Effector CD4-positive, alpha-beta T cell (primary cell): ENCODE measurements around the gene SCFD2.
"Not testable (repeated sequence)": the region's sequence is repeated elsewhere in the genome, so short reads cannot be mapped to it uniquely, and the experiment has no call there.

Source experiments
- DNase-seq: peaks from one replicate; pipeline ENCODE4 v3.0.0-alpha.2; 2020

Gene SCFD2

DNA sequence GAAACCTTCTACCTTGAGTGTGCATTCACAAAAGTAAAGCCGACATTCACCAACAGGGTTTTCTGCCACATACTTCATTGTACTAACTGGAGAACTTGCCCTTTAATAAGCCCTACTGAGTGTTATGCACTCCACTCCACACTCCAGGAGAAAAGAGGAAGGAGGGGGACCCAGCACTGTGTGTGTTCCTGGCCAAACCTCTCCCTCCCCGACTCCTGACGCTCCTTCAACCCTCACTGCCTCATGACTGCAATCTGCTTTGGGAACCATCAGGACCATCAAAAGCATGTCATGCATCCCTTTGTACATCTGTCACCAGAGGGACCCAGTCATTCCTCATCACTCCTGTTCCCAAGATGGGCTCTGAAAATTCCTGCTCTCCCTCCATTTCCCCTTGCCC lies 360.1 kb downstream of the SCFD2 start:
- DNase-seq = no peak

DNA sequence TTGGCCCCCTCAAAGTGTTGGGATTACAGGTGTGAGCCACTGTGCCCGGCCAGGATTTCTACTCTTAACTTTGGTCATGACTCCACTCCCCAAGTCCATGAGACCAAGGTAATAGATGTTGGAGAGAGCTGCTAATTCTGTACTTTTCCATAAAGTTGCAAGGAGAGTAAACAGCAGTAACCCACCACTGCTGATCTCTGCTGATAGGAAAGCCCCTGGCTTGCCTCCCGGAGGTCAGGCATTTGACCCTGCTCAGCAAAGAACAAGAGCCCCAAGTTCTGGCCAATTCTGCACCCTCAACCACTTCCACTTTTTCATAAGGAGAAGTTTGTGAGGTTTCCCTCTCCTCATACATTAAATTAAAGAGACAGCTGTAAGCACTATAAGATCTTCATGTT lies 360.7 kb downstream of the SCFD2 start:
- no peak for DNase-seq

DNA sequence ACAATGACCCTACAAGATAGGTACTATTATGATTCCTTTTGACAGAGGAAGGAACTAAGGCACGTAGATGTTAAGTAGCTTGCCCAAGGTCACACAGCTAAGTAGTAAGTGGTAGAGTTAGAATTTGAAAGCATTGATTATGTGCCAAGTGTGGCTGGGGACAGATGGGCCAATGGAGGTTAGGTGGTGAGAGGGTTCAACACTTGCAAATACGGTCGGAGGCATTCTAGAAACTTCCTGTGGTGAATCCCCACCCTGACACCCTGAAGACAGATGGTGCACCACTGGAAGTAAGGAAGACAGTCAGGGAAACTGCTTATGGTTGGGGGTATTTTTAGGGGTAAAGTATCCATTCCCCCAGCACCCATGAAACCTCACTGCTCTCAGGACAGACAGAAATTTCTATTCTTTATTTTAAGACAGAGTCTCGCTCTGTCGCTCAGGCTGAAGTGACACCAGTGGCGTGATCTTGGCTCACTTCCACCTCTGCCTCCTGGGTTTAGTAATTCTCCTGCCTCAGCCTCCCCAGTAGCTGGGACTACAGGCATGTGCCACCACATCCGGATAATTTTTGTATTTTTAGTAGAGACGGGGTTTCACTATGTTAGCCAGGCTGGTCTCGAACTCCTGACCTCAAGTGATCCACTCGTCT lies 361.2 kb downstream of the SCFD2 start:
- no peak for DNase-seq

DNA sequence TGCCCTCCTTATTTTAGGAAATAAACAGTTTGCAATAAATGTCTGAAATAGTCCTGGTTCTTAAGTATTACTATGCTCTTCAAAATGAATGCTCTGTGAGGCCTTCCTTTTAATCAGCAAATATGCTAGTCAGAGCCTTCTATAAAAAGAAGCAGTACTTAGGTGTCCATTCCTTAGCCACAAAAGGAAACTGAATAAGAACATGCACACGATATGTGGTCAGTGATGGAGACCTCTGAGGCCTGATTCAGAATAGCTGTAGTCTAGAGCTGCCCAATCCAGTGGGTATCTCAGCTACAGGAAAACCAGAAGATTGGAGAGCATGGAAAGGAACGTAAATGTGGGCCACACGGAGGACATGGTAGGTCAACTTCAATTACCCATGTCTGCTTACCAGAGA lies 361.9 kb downstream of the SCFD2 start:
- DNase-seq = no peak

DNA sequence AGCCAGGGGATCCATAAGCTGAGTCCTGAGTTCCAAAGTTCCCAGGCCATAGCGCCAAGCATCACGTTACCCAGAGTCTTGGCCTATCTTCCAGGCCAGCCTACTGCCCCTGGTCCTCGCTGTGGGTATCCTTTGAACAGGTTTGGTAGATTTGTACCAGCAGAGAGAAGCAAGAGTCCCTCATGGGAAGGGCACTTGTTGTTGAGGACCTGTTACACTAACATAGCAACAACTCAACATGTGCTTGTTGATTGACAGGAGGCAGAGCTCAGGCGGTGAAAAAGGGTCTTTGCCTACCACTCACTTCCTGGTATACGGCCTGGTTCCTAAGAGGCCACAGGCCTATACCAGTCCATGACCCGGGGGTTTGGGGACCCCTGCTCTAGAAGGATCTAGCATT lies 365.3 kb downstream of the SCFD2 start:
- no peak for DNase-seq

DNA sequence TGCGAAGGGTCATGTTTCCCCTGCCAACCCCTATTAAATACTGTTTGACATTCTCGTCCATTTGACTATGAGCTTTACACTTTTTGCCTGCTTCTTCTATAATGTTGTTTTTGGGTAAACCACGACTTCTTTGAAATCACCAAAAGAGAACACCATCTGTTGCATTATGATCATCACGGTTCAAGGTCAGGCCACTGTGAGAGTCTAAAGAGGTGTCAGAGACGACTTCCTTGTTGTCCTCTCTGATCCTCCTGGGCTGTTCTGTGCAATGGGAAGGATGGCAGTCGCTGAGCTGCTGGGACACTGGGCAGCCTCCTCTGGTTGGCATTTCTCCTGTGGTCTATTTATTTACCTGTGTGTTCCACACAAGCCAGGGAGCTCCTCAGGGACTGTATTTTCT lies 366.2 kb downstream of the SCFD2 start:
- no peak for DNase-seq

DNA sequence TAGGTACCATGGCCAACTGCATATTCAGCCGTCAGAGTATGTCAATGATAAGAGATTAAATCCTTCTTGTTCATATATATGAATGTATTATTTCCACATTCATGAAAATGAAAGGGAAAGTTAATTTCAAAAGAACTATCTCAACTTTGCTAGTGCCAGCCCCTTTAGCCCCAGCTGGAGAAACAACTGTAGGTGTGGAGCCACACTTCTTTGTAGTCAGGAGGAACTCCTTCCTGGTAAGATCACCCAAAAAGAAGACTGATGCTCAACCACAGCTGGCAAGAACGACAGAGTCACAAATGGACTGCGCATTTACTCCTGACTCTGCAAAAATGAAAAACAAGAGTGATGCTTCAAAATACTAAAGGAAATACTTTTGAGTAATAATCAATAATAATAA lies 367.4 kb downstream of the SCFD2 start:
- no peak for DNase-seq

DNA sequence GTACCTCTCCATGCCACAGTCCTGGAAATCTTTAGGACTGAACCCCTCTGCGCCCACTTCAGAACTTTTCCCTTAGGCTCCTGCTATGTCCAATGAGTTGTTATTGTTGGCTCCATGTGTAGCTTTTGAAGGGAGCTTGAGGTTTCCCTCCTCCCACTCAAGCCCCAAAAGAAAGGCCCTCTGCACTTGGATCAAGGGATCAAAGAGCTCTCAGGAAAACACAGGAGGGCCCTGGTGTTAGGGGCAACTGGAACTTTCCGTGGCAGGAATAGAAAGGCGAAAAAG lies 368.8 kb downstream of the SCFD2 start:
- no peak for DNase-seq

DNA sequence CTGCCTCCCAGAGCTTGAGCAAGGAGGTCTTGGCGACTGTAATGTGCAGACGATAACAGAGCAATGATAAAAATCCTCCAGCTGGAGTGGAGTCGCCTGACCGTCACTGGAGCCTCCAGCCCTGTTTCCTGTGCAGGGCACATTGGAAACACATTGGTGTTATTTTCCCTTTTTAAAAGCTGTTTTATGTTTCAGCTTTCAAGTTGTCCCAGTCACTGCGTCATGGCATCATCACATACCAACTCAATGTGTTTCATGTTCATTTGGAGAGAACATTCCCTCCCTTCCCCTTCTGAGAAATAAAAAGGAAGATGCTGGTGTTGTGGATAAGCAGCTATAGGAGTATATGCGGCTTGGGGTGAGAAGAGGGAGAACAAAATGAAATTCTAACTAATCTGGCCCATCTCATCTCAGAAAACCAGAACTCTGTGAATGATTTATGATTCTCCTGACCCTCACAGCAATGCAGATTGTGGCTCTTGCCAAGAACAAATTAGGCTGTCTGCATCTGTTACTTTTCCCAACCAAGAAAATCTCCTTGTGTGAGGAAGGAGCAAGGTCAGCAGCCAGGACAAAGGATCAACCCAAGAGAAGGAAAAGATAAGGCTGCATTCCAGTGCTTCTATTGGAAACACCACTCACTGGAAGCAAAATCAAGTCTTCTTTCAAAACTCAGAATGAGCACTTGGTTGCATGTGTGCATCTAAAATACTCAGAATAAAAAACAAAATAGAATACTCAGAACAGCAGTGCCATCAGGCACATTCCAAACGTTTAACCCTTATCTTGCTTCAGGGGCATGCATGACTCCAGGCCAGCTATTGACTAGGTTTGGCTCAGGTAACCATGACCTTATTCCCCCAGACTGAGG lies 369.4 kb downstream of the SCFD2 start:
- DNase-seq = no peak

DNA sequence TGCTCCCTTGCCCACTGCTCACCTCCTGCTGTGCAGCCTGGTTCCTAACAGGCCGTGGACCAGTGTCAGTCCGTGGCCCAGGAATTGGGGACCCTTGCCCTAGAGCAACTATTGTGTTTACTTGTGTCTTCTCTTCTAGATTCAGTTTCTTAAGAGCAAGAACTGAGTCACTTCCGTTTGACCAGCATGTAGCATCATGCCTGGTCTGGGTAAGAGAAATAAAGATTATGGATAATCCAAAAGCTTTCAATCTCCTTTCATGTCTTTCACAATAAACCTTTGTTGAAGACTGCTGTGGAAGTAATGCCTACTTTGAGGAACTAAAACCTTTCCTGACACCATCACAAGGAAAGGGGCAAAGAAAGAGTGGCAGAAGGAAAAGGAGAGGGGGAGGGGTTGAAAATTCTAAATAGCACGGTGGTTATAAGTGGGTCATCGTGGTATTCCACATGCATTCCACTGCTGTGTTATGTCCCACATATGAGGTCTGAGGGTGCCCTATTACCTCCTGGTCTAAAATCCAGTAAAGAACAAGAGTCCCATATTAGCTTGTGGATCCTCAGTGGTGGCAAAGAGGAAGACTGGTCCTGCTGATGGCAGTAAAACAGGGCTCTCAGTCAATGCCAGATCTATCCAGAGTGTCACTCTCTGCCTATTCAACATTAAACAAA lies 370.4 kb downstream of the SCFD2 start:
- no peak for DNase-seq

DNA sequence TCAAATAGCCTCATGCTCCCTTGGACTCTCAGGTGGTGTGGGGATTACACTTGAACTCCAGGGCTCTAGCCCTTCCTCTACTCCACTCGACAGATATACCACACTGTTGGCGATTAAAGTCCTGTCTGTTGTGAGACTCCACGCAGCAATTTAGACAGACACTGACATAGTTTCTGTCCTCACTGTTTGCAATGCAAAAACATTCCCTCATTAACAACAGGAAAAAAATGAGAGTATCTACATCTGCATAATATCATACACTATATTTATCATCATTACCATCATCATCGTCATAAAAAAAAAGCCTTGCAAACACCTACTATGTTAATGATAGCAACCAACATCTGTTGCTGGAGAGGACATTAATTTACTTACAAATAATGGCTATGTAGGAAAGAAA lies 371.3 kb downstream of the SCFD2 start:
- DNase-seq = no peak

DNA sequence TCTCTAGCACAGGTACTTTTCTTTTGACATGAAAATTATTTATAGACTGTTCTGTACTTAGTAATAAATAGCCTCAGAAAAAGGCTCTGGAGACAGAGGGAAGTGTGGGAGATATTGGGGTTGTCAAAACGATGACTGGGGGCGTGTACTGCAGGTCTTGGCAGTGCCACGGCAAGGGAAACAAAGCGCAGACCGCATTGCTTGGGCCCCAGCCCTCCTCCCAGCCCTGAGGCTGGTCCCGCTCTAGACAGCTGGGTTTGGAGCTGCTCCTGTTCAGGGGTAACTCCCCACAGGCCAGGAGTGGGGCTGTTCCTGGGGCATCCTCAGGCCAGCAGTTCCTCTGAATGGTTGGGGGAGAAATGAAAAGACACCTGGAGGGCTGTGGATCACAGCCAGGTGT lies 372.1 kb downstream of the SCFD2 start:
- no peak for DNase-seq

DNA sequence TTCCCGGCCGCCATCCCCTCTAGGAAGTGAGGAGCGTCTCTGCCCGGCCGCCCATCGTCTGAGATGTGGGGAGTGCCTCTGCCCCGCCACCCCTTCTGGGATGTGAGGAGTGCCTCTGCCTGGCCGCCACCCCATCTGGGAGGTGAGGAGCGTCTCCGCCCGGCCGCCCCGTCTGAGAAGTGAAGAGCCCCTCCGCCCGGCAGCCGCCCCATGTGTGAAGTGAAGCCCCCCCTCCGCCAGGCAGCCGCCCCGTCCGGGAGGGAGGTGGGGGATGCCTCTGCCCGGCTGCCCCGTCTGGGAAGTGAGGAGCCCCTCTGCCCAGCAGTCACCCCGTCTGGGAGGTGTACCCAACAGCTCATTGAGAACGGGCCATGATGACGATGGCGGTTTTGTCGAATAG lies 373.3 kb downstream of the SCFD2 start:
- not testable (repeated sequence) for DNase-seq

DNA sequence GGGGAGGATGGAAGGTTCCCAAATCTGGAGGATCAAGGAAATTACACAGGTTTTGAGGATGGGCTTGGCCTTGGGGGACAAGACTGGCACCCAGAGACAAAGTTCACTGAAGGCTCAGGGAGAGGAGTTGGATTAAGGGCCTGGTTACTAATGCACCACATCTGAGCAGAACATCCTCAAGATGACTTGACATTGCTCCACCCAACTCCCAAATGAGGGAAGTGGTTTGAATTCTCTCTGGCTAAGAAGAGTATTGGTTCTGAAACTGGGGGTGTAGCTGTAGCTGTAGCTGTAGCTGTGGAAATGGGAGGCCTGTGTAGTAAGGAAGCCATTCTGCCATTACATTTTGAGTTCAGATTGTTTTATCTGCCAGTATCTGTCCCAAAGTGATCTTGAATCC lies 374.4 kb downstream of the SCFD2 start:
- DNase-seq = no peak

DNA sequence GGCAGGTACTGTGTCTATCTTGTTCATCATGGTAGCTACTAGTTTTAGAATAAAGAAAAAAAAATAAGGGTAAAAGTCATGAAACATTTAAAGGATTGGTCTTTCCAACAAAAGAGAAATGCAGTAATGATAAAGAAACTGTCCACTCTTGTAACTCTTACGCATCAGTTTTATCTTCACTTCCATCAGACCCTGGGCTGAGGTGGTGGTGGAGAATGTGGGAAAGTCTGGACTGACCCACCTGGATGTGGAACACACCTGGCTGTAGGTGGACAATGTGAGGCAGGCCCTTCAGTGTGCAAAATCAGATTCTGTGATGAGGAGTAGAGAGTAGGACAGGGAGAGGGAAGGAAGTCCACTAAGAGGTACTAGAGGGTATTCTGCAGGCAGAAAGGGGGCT lies 375.2 kb downstream of the SCFD2 start:
- DNase-seq = no peak

DNA sequence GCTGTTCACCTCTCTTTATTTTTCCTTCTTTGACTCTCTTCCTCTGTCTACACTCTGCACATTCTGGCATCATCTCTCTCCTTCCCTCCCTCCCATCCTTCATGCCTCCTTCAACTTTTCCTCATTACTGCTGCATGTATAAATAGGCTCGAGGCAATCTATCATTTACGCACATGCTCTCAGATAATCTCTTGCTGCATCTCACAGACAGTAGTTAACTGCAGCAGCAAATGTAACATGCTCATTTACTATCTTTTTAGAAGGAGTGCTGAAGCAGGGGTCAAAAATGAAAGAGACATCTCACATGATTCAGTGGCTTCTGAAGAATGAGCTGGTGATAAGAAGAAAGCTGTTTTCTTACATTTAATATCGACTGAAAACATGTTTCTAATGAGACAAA lies 376.0 kb downstream of the SCFD2 start:
- DNase-seq = no peak

DNA sequence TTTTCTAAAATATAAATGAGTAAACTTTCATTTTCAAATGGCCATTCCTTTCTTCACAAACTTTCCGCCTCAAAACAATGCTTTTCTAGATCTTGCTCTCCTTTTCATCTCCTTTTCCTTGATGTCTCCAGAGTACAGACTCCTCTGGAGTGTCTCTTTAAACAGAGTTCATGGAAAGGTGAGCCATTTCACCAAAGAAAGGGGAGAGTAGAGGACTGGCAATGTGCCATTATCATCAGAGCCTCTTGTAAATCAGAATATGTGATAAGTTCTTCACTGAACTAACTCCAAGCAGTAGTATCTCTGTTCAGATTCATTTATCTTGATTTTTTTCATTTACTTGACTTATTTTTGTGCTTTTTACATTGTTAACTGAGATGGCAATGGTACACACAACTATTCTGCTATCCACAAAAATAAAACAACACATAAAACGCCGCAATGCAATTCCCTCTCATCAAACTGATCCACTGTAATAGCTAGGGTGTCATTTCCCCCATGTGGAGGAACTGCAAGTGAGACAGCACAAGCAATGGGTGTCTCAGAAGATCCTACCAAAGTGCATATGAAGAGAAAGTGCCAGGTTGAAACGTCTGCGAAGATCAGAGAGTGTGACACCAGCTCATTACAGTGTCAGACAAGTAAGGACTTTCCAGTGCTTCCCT lies 378.3 kb downstream of the SCFD2 start:
- no peak for DNase-seq

DNA sequence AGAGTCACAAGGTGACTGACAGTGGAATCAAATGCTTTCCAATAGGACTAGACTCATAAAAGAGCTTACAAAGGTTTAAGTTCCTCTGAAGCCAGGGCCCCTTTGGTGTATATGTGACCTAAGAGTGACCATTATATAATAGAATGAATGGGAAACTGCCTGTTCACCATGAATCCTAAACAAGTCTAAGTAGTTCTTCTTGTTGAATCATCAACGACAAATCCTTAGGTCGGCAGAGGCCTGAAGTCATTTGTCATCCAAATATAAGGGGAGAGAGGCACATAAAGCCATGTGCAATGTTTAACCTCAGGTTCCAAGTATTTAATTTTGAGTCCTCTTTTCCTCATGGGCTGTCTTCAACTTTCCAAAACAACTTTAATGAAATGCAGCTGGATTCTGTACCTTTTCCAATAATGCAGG lies 381.4 kb downstream of the SCFD2 start:
- no peak for DNase-seq

DNA sequence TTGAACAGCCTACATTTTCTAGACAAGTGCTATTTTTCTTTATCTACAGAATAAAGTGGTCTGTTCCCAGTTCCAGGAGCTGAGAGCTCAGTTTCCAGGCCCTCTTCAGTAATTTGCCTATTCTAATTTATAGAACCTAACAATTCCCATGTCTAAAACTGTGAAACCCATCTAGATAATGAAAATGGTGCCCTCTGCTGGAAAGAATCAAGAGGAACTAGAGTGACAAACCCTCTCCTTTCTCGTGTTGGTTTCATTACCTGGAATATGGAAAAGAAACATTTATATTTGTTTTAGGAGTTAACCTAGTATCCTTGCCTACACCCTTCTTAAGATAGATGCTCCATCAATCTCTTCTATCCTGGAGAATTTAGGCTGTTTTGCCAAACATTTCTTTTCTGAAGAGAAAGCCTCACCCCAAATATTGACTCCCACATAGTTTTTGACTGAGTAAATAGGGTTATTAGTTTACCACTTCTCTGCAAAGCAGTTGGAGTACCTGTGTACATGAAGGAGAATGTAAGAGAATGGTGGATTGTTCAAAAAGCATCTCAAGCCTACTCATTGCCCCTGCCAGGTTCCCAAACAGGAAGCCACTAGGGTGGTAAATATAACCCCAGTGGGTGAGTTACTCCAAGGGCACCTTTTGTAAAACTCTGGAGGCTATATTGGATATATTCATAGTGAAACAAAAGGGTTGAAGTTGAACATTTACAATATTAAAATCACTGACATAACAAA lies 382.1 kb downstream of the SCFD2 start:
- DNase-seq = no peak

DNA sequence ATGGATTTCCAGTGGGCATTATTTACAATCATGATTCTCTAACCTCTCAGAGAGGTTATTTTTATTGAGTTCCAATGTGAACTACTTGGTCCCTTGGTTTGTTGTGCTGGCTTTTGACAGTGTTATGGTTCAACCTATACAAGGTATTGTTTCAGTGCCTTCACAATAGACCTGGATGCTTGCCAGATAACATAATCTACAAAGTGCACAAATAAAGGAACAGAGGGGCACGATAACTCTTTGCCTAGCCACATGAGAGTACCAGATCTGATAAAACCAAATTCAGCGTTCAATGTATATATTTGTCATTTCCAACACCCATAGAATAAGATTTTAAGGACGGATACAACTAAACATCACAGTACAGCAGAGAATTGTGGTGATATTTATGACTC lies 382.9 kb downstream of the SCFD2 start:
- DNase-seq = no peak

DNA sequence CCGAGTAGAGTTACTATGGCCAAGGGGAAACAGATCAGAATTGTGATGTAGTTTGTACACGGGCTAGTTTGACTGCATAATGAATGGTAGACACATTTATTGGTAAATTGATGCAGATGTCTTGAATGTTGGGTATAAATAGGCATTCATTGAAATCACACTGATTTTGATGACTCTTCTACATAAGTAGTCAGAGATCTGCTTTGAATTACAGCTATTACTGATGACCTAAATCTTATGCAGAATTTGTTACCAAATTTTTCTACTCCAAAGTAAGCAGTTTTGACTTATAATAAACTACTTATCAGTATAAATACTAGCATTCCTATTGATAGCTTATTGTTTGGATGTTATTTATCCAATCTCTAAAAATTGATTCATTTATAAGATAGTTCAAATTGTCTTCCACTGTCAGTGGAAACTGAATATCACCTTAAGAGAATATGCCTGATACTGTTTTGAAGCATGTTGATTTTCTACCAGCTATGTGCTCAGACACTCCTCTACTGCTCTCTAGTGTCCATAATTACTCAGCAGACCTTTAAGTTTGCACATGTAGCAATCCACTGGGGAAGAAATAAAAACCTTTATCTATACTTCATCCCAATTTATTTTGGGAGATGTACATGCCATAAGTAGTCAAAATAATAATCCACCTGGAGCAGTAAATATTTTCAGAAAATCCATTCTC lies 383.5 kb downstream of the SCFD2 start:
- DNase-seq = no peak

DNA sequence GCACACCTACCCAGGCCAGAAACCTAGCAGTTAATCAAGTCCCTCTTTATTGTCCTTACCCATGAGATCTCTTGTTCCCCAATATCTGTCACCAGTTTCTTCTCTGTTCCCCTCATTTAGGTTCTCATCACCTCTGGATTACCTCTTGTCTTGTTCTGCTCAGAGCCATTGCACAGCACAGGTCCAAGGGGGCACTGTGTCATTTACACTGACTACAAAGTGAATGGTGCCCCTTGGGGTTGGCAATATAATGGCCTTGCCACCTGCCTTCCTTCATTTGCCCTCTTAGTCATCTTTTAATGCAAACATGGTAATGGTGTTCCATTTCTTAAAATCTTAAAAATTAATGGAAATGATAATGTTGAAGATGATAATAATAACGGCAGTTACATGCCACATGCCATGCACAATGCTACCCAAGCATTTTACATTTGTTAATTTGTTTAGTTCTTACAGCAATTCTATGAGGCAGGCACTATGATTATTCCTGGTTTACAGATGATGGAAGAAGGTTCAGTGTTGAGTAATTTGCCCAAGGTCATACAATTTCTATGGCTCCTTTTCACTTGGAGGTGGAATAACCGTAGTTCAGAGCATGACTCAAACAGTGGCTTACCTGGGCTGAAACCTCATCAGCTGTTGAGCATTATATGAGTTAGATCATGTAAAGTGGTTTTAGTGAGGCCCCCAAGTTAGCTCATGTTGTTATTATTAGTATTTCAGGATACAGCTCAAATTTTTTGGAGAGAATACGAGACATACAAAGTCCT lies 385.9 kb downstream of the SCFD2 start:
- no peak for DNase-seq
